Testis (tissue), 3 donors: ENCODE data around the gene COA6. TPM values are rescaled to one million over a fixed set of nuclear protein-coding genes. Genes with fewer than 3 reads are reported as not detected.
"Not testable (repeated sequence)": the region's sequence is repeated elsewhere in the genome, so short reads cannot be mapped to it uniquely, and the experiment has no call there.

Experiments used
- DNase-seq: peaks from one replicate; pipeline ENCODE4 v3.0.0-alpha.2; 2019
- H3K27ac ChIP-seq, 2 donors: fragments of 200-600 bp; sonication (generic); one replicate each; pipeline ENCODE4 v1.5.1; 2019
- H3K27me3 ChIP-seq: fragments of 200-600 bp; sonication (generic); one replicate; pipeline ENCODE4 v1.5.1; 2019
- H3K36me3 ChIP-seq: fragments of 200-600 bp; sonication (generic); one replicate; pipeline ENCODE4 v1.5.1; 2017; ENCODE audit warnings: low read depth; ENCODE audit errors: missing control alignments
- H3K4me1 ChIP-seq: fragments of 200-600 bp; sonication (generic); one replicate; pipeline ENCODE4 v1.5.1; 2019
- H3K4me3 ChIP-seq, 2 donors: fragments of 200-600 bp; sonication (generic); one replicate each; pipeline ENCODE4 v1.5.1; 2017 to 2019
- H3K9me3 ChIP-seq: fragments of 200-600 bp; sonication (generic); one replicate; pipeline ENCODE4 v1.5.1; 2017
- CTCF ChIP-seq, 3 experiments: fragments of 450-650 bp in 2 of 3; fragments of 200-600 bp in 1 of 3; sonication (generic) in 1 of 3; IDR thresholded peaks; one replicate each; pipeline ENCODE4 v1.5.1; 2016 to 2019; ENCODE audit warnings: antibody characterized with exemption in 3 of 3, mild to moderate bottlenecking in 2 of 3, moderate library complexity in 1 of 3
- POLR2A ChIP-seq: fragments of 450-650 bp; IDR thresholded peaks from one replicate; pipeline ENCODE4 v1.6.1; 2017; ENCODE audit warnings: antibody characterized with exemption, mild to moderate bottlenecking, moderate library complexity
- WGBS, 2 donors: methylation state at CpG; one replicate each; pipeline ENCODE4 v1.1.5; 2018; 5-methylcytosine and 5-hydroxymethylcytosine counted together
- intact Hi-C: fragments of 100-400 bp; cut with DNase I; formaldehyde crosslinking; loops from one replicate; pipeline ENCODE4 v1.15.1; 2023; ENCODE audit warnings: low total_unique reads
- polyA plus RNA-seq: library from polyadenylated mRNA; stranded (reverse); fragments of 350-450 nt; fragmentation: Illumina TruSeq; extraction: RNeasy Lipid Tissue Mini Kit (QIAGEN cat#74804); gene quantifications from one replicate; pipeline ENCODE4 v1.2.3, GENCODE V29; 2014; ENCODE audit warnings: low read depth, low replicate concordance; ENCODE audit not compliant: insufficient read depth
- total RNA-seq, 2 donors: library from RNA; depleted of rRNA; stranded (reverse); fragments of >200 nt; gene quantifications; one replicate each; pipeline ENCODE4 v1.2.3, GENCODE V29; 2016

COA6 gene
- total and polyA plus RNA-seq, 3 donors from 2014 or later: 9.7 to 18.2 (median 11.1) TPM

- Histone ChIP-seq H3K4me3 (no peak overlapping the region), H3K27ac (no peak overlapping the region), H3K9me3 (no peaks in the 10 kb centered on the region), H3K27me3 (no peaks in the 10 kb centered on the region), H3K36me3 (no peaks in the 10 kb centered on the region), H3K4me1 (no peaks in the 10 kb centered on the region)
- intact Hi-C loops: no loop called here
- WGBS, 2 donors: 90 to 97% methylated on average over 2 of the region's 2 CpGs
- TF ChIP-seq CTCF (IDR thresholded peaks at IDR 0.05): no peak
- no peak for DNase-seq
Measured at GRCh38 chr1:234340528-234340927, 32.7 kb upstream of the COA6 start.

GRCh38 chr1:234342774-234343173 is 30.5 kb upstream of the COA6 start:
- intact Hi-C loops: no loop called here
- TF ChIP-seq CTCF (IDR thresholded peaks at IDR 0.05) (no peak), POLR2A (no peak)
- H3K27ac ChIP-seq: no peak overlapping the region

GRCh38 chr1:234345237-234345636 is 28.0 kb upstream of the COA6 start:
- TF ChIP-seq CTCF (IDR thresholded peaks at IDR 0.05): no peak
- no peak for TF ChIP-seq POLR2A
- Histone ChIP-seq H3K27ac (no peak overlapping the region), H3K9me3 (no peaks in the 10 kb centered on the region), H3K4me1 (no peaks in the 10 kb centered on the region), H3K4me3 (no peak overlapping the region), H3K27me3 (no peaks in the 10 kb centered on the region), H3K36me3 (no peaks in the 10 kb centered on the region)
- intact Hi-C loops: no loop called here
- 100% methylated on average over 1 of the region's 1 CpG for WGBS, 2 donors
- DNase-seq: no peak

More at GRCh38 chr1:234342774-234343173, 30.5 kb upstream of the COA6 start:
- DNase-seq: no peak
- H3K36me3 ChIP-seq: no peaks in the 10 kb centered on the region
- no peaks in the 10 kb centered on the region for H3K9me3 ChIP-seq
- WGBS, 2 donors: 79 to 88% methylated on average over 5 of the region's 5 CpGs
- no peaks in the 10 kb centered on the region for H3K27me3 ChIP-seq
- no peaks in the 10 kb centered on the region for H3K4me1 ChIP-seq
- H3K4me3 ChIP-seq: no peak overlapping the region

- Histone ChIP-seq H3K36me3 (no peaks in the 10 kb centered on the region), H3K4me1 (no peaks in the 10 kb centered on the region), H3K27me3 (no peaks in the 10 kb centered on the region), H3K9me3 (no peaks in the 10 kb centered on the region), H3K27ac (no peak overlapping the region), H3K4me3 (no peak overlapping the region)
- no peak for DNase-seq
- intact Hi-C loops: no loop called here
- TF ChIP-seq CTCF (IDR thresholded peaks at IDR 0.05) (no peak), POLR2A (no peak)
- WGBS, 2 donors: 60 to 70% methylated on average over 4 of the region's 4 CpGs
Measured at GRCh38 chr1:234348964-234349363, 24.3 kb upstream of the COA6 start.

- no peaks in the 10 kb centered on the region for H3K4me1 ChIP-seq
- H3K36me3 ChIP-seq: no peaks in the 10 kb centered on the region
- WGBS, 2 donors: 41 to 62% methylated on average over 3 of the region's 3 CpGs
- intact Hi-C loops: no loop called here
- no peaks in the 10 kb centered on the region for H3K9me3 ChIP-seq
- H3K27ac ChIP-seq: no peak overlapping the region
- peak overlapping the region in 1 of 2 donors; percentile 34 for H3K4me3 ChIP-seq
- no peak for DNase-seq
- no peaks in the 10 kb centered on the region for H3K27me3 ChIP-seq
- TF ChIP-seq POLR2A: no peak
- TF ChIP-seq CTCF (IDR thresholded peaks at IDR 0.05): no peak
Measured at GRCh38 chr1:234355782-234356510, 17.3 kb upstream of the COA6 start.

- H3K4me3 ChIP-seq: peak overlapping the region; percentile 34 to 42
- WGBS, 2 donors: 31 to 43% methylated on average over 29 to 33 of the region's 35 CpGs
- H3K4me1 ChIP-seq, intact Hi-C loops, H3K36me3 ChIP-seq, H3K27me3 ChIP-seq, H3K27ac ChIP-seq, H3K9me3 ChIP-seq: not testable (repeated sequence)
- DNase-seq: peak; percentile 67
Measured at GRCh38 chr1:234356615-234357269, 16.5 kb upstream of the COA6 start.
